Neuronal stem cell (in vitro differentiated cells): ENCODE measurements around the gene TAS2R60.

Experiments used
- DNase-seq: peaks from one replicate; pipeline ENCODE4 v3.0.0-alpha.2; 2013; ENCODE audit warnings: low spot score
- H2AFZ ChIP-seq: one replicate; pipeline ENCODE4 v1.6.1; 2013; ENCODE audit warnings: mild to moderate bottlenecking, low read length, inconsistent platforms
- H2AK5ac ChIP-seq: 2 replicates; pipeline ENCODE4 v1.6.1; 2013; ENCODE audit warnings: low read depth, mild to moderate bottlenecking, inconsistent platforms, low read length, moderate library complexity, mixed read lengths
- H2BK120ac ChIP-seq: 2 replicates; pipeline ENCODE4 v1.6.1; 2013; ENCODE audit warnings: low read depth, mild to moderate bottlenecking, inconsistent platforms, low read length, moderate library complexity, mixed read lengths
- H2BK12ac ChIP-seq: one replicate; pipeline ENCODE4 v1.6.1; 2013; ENCODE audit warnings: low read length, inconsistent platforms
- H2BK15ac ChIP-seq: 2 replicates; pipeline ENCODE4 v1.6.1; 2013; ENCODE audit warnings: mild to moderate bottlenecking, low read length, inconsistent platforms, mixed read lengths
- H2BK5ac ChIP-seq: one replicate; pipeline ENCODE4 v1.6.1; 2013; ENCODE audit warnings: inconsistent platforms, mild to moderate bottlenecking, low read length, moderate library complexity
- H3K14ac ChIP-seq: one replicate; pipeline ENCODE4 v1.6.1; 2013; ENCODE audit warnings: low read length, inconsistent platforms
- H3K18ac ChIP-seq: 2 replicates; pipeline ENCODE4 v1.6.1; 2013; ENCODE audit warnings: low read length, inconsistent platforms
- H3K23ac ChIP-seq: 2 replicates; pipeline ENCODE4 v1.6.1; 2013; ENCODE audit warnings: low read depth, mild to moderate bottlenecking, mixed read lengths, low read length, inconsistent platforms; ENCODE audit not compliant: poor library complexity
- H3K27ac ChIP-seq: replicated peaks from 3 replicates; pipeline ENCODE4 v1.5.1; 2013; ENCODE audit warnings: low read length, inconsistent platforms
- H3K27me3 ChIP-seq, 3 experiments: 2 replicates each; pipeline ENCODE4 v1.6.1; 2013; ENCODE audit warnings: low read length in 3 of 3, mild to moderate bottlenecking in 2 of 3, inconsistent platforms in 1 of 3, low read depth in 1 of 3, mixed read lengths in 1 of 3, moderate library complexity in 1 of 3; ENCODE audit not compliant: control insufficient read depth in 3 of 3, insufficient read depth in 3 of 3
- H3K36me3 ChIP-seq, 2 donors: replicated peaks in 1 of 2; 2 replicates each; pipeline ENCODE4 v1.6.1; 2013; ENCODE audit warnings: low read length in 2 of 2; ENCODE audit not compliant: control insufficient read depth in 2 of 2, insufficient read depth in 2 of 2
- H3K4ac ChIP-seq: 2 replicates; pipeline ENCODE4 v1.6.1; 2013; ENCODE audit warnings: inconsistent platforms, mild to moderate bottlenecking, low read length, moderate library complexity
- H3K4me1 ChIP-seq, 2 donors: 1 replicate in 1 of 2; 2 replicates in 1 of 2; pipeline ENCODE4 v1.6.1; 2013; ENCODE audit warnings: low read length in 2 of 2, low read depth in 1 of 2; ENCODE audit not compliant: control insufficient read depth in 2 of 2, insufficient read depth in 1 of 2
- H3K4me2 ChIP-seq: one replicate; pipeline ENCODE4 v1.6.1; 2013; ENCODE audit warnings: mild to moderate bottlenecking, low read length, inconsistent platforms; ENCODE audit not compliant: insufficient read depth, poor library complexity, severe bottlenecking
- H3K4me3 ChIP-seq, 2 donors: 2 replicates each; pipeline ENCODE4 v1.5.1; 2013; ENCODE audit warnings: low read length in 2 of 2, mild to moderate bottlenecking in 2 of 2, inconsistent platforms in 1 of 2, moderate library complexity in 1 of 2
- H3K79me1 ChIP-seq: one replicate; pipeline ENCODE4 v1.6.1; 2013; ENCODE audit warnings: low read depth, mild to moderate bottlenecking, inconsistent platforms, low read length, moderate library complexity
- H3K9ac ChIP-seq: one replicate; pipeline ENCODE4 v1.6.1; 2013; ENCODE audit warnings: mild to moderate bottlenecking, low read depth, low read length, inconsistent platforms; ENCODE audit not compliant: poor library complexity
- H3K9me3 ChIP-seq, 2 donors: replicated peaks in 1 of 2; 2 replicates each; pipeline versions ENCODE3 to v1.6.1; 2013; ENCODE audit warnings: low read length in 2 of 2, mild to moderate bottlenecking in 2 of 2, inconsistent platforms in 1 of 2, low read depth in 1 of 2, mixed read lengths in 1 of 2, moderate library complexity in 1 of 2; ENCODE audit not compliant: control insufficient read depth in 2 of 2, insufficient read depth in 1 of 2
- H4K8ac ChIP-seq: one replicate; pipeline ENCODE4 v1.6.1; 2013; ENCODE audit warnings: low read depth, mild to moderate bottlenecking, inconsistent platforms, low read length, moderate library complexity
- H4K91ac ChIP-seq: one replicate; pipeline ENCODE4 v1.6.1; 2013; ENCODE audit warnings: low read length, low read depth, mild to moderate bottlenecking, inconsistent platforms; ENCODE audit not compliant: poor library complexity
- WGBS, 2 donors: extraction: QIAGEN DNeasy Blood & Tissue Kit; methylation state at CpG; one replicate each; pipeline ENCODE4 v1.1.7; 2013; ENCODE audit warnings: missing lambda C conversion rate in 2 of 2, mixed read lengths in 1 of 2; ENCODE audit not compliant: insufficient read length in 2 of 2, insufficient replicate concordance in 1 of 2; ENCODE audit errors: extremely low coverage in 2 of 2; 5-methylcytosine and 5-hydroxymethylcytosine counted together

Gene TAS2R60

DNA sequence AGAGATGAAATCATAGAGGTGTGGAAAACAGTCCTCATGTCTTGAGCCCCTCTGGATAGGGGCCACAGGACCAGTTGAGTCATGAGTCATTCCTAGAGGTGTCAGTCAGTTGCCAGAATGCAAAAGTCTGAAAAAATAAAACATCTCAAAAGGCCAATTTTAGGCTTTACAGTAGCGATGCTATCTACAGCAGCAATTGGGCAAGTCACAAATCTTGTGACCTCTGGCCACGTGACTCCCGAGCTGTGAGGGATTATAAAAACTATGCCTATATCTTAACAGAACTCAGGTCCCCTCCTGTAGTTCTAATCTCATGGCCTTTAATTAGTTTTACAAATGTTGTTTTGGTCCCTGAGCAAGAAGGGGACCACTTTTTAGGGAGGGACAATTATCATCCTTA, 18.8 kb downstream of the TAS2R60 start:
- H3K27me3 ChIP-seq, result no peaks in the 10 kb centered on the region
- H2AFZ ChIP-seq, result no peak overlapping the region
- no peak overlapping the region for H3K4me3 ChIP-seq
- no peak overlapping the region for H3K9ac ChIP-seq
- no peak overlapping the region for H2BK5ac ChIP-seq
- H2BK120ac ChIP-seq, result no peak overlapping the region
- H3K4me1 ChIP-seq, result no peaks in the 10 kb centered on the region
- H2BK12ac ChIP-seq, result no peak overlapping the region
- H3K27ac ChIP-seq, result no peak overlapping the region
- no peaks in the 10 kb centered on the region for H3K79me1 ChIP-seq
- H3K4ac ChIP-seq, result no peak overlapping the region
- H4K91ac ChIP-seq, result no peak overlapping the region
- DNase-seq, result no peak
- no peaks in the 10 kb centered on the region for H3K36me3 ChIP-seq
- no peak overlapping the region for H3K23ac ChIP-seq
- no CpG with 5 or more reads among the region's 3 CpGs for WGBS, 2 donors
- H3K4me2 ChIP-seq, result no peak overlapping the region
- peaks cover 0 to 1% of the 10 kb centered on the region in 2 donors for H3K9me3 ChIP-seq
- H2AK5ac ChIP-seq, result no peak overlapping the region
- H4K8ac ChIP-seq, result no peak overlapping the region
- no peak overlapping the region for H3K18ac ChIP-seq
- H3K14ac ChIP-seq, result no peak overlapping the region
- no peak overlapping the region for H2BK15ac ChIP-seq

DNA sequence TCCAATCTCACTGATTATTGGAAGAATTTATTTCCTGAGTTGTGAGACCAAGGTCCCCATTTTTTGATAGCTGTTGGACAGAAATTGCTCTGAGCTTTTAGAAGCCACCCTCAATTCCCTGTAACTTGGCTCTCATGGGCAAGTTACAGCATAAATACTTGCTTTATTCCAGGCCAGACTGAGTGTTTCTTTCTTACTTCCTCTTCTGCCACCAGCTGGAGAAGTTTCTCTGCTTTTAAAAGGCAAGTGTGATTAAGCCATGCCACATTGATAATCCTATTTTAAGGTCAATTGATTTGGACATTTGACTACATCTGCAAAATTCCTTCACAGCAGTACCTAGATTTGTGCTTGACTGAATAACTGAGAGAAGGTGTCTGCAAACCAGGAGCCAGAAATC, 20.3 kb downstream of the TAS2R60 start:
- H3K4me1 ChIP-seq, result no peaks in the 10 kb centered on the region
- no peak overlapping the region for H3K4me2 ChIP-seq
- no peak overlapping the region for H3K23ac ChIP-seq
- no peak overlapping the region for H4K8ac ChIP-seq
- no peak overlapping the region for H2BK15ac ChIP-seq
- no peak overlapping the region for H3K14ac ChIP-seq
- H3K18ac ChIP-seq, result no peak overlapping the region
- H2AFZ ChIP-seq, result no peak overlapping the region
- H2BK120ac ChIP-seq, result no peak overlapping the region
- H3K27me3 ChIP-seq, result no peaks in the 10 kb centered on the region
- H2AK5ac ChIP-seq, result no peak overlapping the region
- H2BK5ac ChIP-seq, result no peak overlapping the region
- H3K27ac ChIP-seq, result no peak overlapping the region
- no peak overlapping the region for H4K91ac ChIP-seq
- DNase-seq, result no peak
- H3K36me3 ChIP-seq, result no peaks in the 10 kb centered on the region
- H3K9me3 ChIP-seq, result peaks cover 0 to 1% of the 10 kb centered on the region in 2 donors
- H3K4ac ChIP-seq, result no peak overlapping the region
- H3K9ac ChIP-seq, result no peak overlapping the region
- H2BK12ac ChIP-seq, result no peak overlapping the region
- H3K4me3 ChIP-seq, result no peak overlapping the region
- no peaks in the 10 kb centered on the region for H3K79me1 ChIP-seq

DNA sequence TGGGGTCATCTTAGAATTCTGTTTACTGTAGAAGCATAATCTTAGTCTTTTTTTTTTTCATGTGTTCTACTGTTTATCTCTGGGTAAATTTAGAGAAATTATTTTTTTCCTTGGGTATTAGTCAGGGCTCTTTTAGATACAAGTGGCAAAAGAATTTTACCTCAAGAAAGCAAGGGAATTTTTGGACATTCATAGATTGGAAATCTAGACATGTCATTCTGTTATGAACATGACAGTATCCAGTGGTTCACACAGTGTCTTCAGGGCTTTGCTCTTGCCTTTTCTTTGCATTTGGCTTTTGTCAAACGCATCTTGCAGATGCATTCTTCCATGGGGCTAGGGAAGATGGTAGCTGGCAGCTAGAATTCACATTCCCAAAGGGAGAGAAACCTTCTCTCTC, 20.7 kb downstream of the TAS2R60 start:
- Histone ChIP-seq H3K27me3 (no peaks in the 10 kb centered on the region), H3K14ac (no peak overlapping the region), H3K36me3 (no peaks in the 10 kb centered on the region), H3K4me3 (no peak overlapping the region), H4K8ac (no peak overlapping the region), H3K79me1 (no peaks in the 10 kb centered on the region), H2BK15ac (no peak overlapping the region), H2BK120ac (no peak overlapping the region), H2BK12ac (no peak overlapping the region), H3K18ac (no peak overlapping the region), H3K9ac (no peak overlapping the region), H3K9me3 (peaks cover 0 to 1% of the 10 kb centered on the region in 2 donors), H3K23ac (no peak overlapping the region), H2BK5ac (no peak overlapping the region), H2AK5ac (no peak overlapping the region), H2AFZ (no peak overlapping the region), H3K27ac (no peak overlapping the region), H3K4me1 (no peaks in the 10 kb centered on the region), H3K4ac (no peak overlapping the region), H4K91ac (no peak overlapping the region), H3K4me2 (no peak overlapping the region)
- no CpG with 5 or more reads among the region's 1 CpG for WGBS, 2 donors
- DNase-seq, result no peak

DNA sequence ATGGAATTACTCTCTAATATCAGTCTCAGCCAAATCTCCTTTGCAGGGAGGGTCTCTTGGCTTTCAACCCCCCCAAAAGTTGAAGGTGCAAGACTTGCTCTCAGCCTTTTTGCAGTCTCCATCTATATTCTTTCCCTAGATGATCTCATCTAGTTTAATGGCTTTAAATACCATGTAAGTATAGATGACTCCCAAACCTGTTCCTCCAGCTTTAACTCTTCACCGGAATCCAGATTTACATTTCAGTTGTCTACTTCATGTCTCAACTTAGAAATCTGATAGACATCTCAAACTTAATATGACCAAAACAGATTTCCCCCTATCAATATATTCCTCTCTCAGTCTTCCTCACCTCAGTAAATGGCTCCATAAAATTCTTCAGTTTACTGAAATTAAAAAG, 24.5 kb downstream of the TAS2R60 start:
- no peaks in the 10 kb centered on the region for H3K4me1 ChIP-seq
- no peak overlapping the region for H2BK12ac ChIP-seq
- H2BK120ac ChIP-seq, result no peak overlapping the region
- no peak overlapping the region for H3K27ac ChIP-seq
- no peaks in the 10 kb centered on the region for H3K79me1 ChIP-seq
- H3K4me2 ChIP-seq, result no peak overlapping the region
- H3K9me3 ChIP-seq, result peaks cover 0 to 2% of the 10 kb centered on the region in 2 donors
- no peak overlapping the region for H3K4me3 ChIP-seq
- no peaks in the 10 kb centered on the region for H3K36me3 ChIP-seq
- no CpG with 5 or more reads among the region's 1 CpG for WGBS, 2 donors
- H2BK15ac ChIP-seq, result no peak overlapping the region
- H2BK5ac ChIP-seq, result no peak overlapping the region
- H3K23ac ChIP-seq, result no peak overlapping the region
- no peak overlapping the region for H3K14ac ChIP-seq
- no peaks in the 10 kb centered on the region for H3K27me3 ChIP-seq
- no peak overlapping the region for H2AFZ ChIP-seq
- H4K8ac ChIP-seq, result no peak overlapping the region
- no peak overlapping the region for H3K9ac ChIP-seq
- no peak overlapping the region for H3K18ac ChIP-seq
- H4K91ac ChIP-seq, result no peak overlapping the region
- no peak overlapping the region for H2AK5ac ChIP-seq
- DNase-seq, result no peak
- no peak overlapping the region for H3K4ac ChIP-seq
